Measurements from ENCODE around the gene SLC49A4.

SLC49A4 gene

DNA sequence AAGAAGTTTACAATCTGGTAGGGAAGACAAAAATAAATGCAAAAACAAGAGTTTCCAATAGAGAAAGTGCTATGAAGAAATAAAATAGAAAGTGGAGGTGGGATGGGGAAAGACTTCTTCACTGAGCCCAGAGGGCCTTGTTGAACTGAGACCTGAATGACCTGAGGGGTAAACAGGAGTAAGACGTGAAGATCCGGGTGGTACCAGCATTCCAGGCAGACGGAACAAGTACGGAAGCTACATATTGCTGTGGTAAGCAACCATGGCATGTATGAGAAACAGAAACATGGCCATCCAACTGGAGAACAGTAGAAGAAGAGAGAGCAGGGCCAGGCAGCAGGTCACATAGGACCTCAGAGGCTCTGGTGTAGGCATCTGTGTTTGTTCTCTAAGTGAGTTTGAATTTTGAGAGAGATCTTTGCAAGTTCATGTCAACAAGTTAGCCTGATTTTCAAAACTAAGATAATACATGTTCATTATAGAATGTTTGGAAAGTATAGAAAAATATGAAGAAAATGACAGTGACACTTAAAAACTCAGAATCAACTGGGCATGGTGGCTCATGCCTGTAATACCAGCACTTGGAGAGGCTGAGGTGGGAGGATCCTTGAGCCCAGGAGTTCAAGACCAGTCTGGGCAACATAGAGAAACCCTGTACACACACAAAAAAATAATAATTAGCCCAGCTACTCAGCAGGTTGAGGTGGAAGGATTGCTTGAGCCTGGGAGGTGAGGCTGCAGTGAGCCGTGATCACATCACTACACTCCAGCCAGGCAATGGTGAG lies 64.3 kb downstream of the SLC49A4 start:
- DNase-seq = no peak

GRCh38 chr3:122862381-122862780 lies 67.5 kb downstream of the SLC49A4 start:
- no peak for DNase-seq

GRCh38 chr3:122864498-122864897 lies 69.6 kb downstream of the SLC49A4 start:
- no peak for DNase-seq

GRCh38 chr3:122868322-122868721 lies 73.5 kb downstream of the SLC49A4 start:
- DNase-seq = no peak

- DNase-seq = no peak
Observed at GRCh38 chr3:122873741-122874515, 79.1 kb downstream of the SLC49A4 start.

- no peak for DNase-seq
Observed at GRCh38 chr3:122875547-122876127, 80.8 kb downstream of the SLC49A4 start.

DNA sequence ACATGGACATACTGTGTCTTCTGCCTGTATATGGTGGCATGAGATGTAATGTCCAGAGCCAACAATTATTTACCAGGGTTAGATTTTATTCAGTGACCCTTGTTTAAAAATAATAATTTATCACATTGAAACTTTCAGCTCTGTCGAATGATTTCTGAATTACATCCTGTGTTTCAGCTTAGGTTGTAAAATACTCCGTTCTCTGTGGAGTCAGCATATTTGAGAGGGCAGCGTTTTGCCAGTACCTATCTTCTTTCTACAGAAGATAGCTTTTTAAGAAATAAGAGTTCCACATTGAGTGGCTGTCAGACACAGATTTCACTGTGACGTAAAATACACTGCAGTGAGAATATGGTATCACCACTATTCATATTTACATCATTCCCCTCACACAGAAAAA lies 85.3 kb downstream of the SLC49A4 start:
- DNase-seq = no peak

DNA sequence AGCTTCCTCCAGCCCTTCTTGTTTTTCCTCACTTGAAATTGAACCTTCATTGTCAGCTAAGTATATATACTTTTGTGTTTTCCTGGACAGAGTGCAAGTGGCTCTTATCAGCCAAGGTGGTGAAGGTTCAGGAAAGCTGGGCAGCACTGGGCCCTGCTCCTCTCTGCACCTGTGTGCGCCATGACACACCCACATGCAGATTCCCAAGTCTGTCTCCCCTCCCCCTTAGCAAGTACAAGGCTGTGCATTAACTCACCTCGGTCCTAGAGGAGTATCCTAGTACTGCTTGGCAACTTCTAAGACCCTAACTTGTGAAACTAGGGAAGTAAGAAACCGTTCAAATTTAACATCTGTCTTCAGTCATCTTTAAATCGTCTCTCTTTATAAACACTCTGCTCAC lies 85.8 kb downstream of the SLC49A4 start:
- DNase-seq = no peak

DNA sequence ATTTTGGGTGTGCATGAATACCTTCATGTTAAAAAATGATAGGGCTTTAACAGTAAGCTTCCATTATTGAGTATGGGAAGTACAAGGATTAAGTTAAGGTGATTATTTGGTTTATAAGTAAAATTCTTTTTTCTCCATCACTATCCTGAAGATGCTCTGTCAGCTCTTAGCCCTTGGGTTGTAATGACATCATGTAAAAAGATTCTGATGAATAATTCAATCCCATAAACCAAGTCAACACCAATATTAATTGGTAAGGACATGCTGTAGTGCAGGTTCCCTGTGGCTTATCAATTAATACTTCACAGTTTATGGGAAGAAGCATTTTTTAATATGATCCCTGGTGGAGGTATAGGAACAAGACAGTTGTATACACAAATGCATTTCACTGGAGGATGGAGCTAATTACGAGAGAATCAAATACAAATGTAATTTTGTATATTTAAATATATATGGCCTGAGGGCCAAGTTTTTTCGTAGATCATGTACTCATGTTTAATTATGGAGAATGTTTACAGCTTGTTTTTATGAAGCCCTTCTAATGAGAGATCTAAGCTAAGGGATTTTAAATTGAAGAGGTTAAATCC lies 87.6 kb downstream of the SLC49A4 start:
- no peak for DNase-seq

GRCh38 chr3:122886251-122886650 lies 91.4 kb downstream of the SLC49A4 start:
- DNase-seq = no peak

- DNase-seq = no peak
Observed at GRCh38 chr3:122886946-122887345, 92.1 kb downstream of the SLC49A4 start.

GRCh38 chr3:122890077-122890719 lies 95.3 kb downstream of the SLC49A4 start:
- DNase-seq = no peak

DNA sequence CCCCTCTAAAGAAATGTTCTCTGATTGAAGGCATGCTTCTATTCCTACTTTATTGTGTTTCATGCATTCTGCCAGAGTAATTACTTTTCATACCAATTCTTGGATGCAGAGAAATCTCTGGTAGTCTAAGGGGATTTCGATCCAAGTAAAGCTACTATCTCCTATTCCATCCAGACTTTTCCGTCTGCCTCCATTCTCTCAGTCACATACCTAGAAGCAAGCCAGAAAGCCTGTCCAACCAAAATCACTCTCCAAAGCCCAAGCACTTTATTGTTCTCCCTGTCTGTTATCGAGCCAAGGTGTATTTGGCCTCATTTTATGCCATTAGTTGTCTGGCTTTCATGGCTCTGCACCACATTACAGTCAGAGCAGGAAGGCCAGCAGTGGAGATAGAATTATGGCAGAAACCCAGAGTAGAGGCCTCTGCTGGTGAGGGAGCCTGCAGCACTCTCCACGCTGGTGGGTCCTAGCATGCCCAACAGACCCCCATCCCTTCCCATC lies 95.9 kb downstream of the SLC49A4 start:
- no peak for DNase-seq

DNA sequence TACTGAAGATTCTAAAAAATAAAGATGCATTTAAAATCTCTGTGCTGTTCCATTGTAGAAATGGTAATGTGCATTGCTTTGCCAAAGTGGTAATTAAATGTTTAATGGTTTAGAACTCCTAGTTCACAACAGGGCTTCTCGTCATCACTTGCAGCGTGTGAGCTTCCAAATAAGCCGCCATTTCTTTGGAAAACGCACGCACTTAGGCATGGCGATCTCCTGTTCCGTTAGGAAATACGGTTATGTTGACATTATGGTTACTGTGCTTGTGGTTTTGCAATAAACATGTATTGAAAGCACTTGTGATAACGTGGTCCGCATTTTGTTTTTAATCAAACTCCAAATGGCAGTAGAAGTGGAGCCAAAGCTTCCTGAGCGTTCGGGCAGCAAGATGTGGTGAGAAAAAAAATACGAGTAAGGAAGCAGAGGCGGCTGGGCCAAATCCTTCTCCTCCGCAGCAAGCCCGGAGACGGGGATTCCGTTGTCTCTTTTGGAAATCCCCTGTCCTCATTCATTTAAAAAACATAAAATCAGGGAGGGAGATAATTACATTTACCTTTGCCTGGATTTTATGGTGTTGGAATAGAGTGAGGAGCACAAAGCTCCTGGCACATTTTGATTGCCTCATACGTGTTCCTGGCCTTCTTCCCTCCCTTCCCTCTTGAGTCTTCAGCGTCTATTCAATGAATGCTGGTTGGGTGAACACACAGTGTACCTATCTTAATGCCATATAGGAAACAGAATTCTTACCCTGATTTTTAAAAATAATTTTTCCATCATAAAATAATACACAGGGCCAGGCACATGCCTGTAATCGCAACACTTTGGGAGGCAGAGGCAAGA lies 97.5 kb downstream of the SLC49A4 start:
- DNase-seq = no peak

- DNase-seq = no peak
Observed at GRCh38 chr3:122893282-122893681, 98.4 kb downstream of the SLC49A4 start.

- no peak for DNase-seq
Observed at GRCh38 chr3:122893754-122894668, 99.1 kb downstream of the SLC49A4 start.

GRCh38 chr3:122898298-122898697 lies 103.4 kb downstream of the SLC49A4 start:
- DNase-seq = no peak

DNA sequence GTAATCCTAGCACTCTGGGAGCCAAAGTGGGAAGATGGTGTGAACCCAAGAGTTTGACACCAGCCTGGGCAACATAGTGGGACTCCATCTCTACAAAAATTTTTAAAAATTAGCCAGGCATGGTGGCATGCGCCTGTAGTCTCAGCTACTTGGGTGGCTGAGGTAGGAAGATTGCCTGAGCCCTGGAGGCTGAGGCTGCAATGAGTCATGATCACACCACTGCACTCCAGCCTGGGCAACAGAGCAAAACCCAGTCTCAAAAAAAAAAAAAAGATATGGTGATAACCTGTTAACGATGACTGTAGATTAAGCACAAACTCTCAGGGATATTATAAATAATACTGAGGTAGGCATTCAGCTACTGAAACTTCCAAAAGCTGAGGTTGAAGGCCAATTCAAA lies 107.5 kb downstream of the SLC49A4 start:
- DNase-seq = no peak

DNA sequence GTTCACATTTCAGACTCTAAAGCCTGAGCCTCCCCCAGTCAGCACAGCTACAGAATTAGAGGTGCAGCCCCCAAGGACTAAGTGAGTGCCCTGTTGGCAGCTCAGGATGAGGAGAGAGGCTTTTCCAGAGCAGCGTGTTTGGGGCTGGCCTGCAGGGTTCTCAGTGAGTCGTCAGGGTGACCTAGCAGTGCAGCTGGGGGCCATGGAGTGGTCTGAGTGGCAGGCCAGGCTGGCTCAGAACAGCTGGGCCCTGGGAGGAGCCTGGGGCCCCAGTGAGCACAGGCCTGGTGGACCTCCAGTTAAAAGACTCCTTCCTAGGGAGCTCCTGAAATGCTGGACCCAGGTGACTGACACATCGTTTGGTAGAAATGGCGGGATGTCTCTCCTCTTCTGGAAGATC lies 108.3 kb downstream of the SLC49A4 start:
- DNase-seq = no peak

DNA sequence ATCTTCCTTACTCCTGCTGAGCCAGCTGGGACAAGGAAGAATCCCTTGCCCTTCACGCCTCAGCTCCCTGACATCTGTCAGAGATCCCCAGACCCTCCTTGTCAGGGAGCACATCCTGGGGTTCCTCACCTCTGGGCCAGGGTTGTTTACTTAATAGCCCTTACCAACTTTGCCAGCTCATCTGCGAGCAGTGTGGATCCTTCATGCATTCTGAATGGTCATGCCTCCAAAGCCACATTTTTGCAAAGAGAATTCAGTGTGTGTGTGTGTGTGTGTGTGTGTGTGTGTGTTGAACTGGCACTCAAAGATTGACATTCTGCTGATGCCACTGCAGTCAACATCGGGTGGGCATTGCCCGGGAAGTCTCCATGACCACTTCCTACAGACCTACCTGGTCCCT lies 112.6 kb downstream of the SLC49A4 start:
- DNase-seq = no peak

DNA sequence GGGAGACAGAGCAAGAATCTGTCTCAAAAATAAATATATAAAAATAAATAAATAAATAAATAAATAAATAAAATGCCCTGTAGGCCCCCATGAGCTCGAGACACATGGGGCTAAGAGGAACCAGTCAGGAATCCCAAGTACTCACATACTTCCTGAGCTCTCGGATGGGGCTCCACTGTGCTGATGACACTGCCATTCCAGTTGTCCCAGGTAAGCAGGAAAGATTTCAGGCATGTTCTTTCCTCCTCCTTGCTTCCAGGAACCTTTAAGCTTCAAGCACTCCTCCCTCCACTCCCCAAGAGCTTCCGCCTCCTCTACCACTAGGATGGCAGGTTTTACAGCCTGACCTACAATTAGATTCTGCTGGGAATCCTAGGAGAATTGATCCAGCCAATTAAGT lies 113.4 kb downstream of the SLC49A4 start:
- DNase-seq = no peak

Data from T1000 (cell line).